Pons (tissue), 1 donor: ENCODE data around the gene RAD51B.
A peak's percentile ranks its signal among the peaks of the same experiment; 100 is the strongest.

ENCODE experiments used
- DNase-seq: peaks from one replicate; pipeline ENCODE4 v3.0.0-alpha.2; 2016; ENCODE audit warnings: low spot score

The RAD51B gene

DNA sequence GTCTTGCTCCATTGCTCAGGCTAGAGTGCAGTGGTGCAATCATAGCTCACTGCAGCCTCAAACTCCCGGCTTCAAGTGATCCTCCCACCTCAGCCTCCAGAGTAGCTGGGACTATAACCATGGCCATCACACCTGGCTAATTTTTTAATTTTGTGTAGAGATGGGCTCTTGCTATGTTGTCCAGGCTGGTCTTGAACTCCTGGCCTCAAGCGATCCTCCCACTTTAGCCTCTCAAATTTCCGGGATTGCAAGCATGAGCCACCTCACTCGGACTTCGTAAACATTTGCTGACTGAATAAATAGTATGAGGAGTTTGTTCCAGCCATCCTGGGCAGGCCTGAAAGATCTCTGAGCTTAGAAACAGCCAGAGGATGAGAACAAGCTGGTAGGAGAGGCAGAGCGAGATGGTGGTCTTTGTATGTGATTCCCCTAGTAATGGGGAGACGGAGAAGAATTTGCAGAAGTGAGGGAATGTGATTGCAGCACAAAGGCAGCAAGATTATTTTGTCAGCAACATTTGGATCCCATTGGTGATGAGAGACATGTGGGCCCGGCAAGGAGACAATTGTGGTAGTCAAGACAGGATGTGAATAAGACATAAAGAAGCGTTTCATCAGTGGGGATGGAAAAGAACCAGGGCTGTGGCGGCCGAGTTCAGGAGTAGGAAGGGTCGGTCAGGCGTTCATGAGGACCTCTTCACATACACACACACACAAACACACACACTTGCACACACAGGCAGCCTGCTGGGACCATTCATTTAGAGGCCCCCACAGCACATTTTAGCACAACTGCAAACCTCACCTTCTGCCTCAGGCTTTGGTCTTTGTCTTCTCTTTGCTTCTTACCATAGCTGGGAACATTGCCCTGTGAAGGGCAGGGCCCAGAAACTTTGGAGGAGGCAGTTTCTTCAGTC is 817.8 kb downstream of the RAD51B start:
- peak; percentile 85 for DNase-seq

GRCh38 chr14:68638141-68638999 is 818.8 kb downstream of the RAD51B start:
- DNase-seq = no peak

GRCh38 chr14:68639000-68639757 is 819.6 kb downstream of the RAD51B start:
- no peak for DNase-seq

GRCh38 chr14:68639758-68640574 is 820.4 kb downstream of the RAD51B start:
- no peak for DNase-seq

GRCh38 chr14:68643673-68644072 is 824.1 kb downstream of the RAD51B start:
- DNase-seq = no peak

DNA sequence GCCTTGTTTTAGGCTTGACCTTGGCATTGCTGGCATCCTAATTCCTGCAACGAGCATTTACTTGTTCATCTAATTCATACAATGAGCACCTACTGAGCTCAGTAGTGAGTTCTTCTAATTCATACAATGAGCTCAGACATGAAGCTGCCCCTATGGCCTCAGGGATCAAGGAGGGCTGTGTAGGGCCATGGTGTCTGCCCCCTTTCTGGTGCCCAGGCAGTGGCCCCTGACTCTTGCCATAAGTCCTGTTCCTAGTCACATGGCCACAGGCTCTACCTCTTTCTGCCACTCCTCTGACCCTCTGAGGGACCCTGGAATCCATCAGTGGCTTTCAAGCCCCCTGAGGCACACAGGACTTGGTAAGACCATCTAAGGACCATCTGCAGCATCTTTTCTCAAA is 824.5 kb downstream of the RAD51B start:
- DNase-seq = no peak

- DNase-seq = no peak
These were observed 825.8 kb downstream of the RAD51B start for GRCh38 chr14:68645371-68645770.

- no peak for DNase-seq
These were observed 830.1 kb downstream of the RAD51B start for GRCh38 chr14:68649476-68650189.

GRCh38 chr14:68650404-68650994 is 830.9 kb downstream of the RAD51B start:
- DNase-seq = no peak

DNA sequence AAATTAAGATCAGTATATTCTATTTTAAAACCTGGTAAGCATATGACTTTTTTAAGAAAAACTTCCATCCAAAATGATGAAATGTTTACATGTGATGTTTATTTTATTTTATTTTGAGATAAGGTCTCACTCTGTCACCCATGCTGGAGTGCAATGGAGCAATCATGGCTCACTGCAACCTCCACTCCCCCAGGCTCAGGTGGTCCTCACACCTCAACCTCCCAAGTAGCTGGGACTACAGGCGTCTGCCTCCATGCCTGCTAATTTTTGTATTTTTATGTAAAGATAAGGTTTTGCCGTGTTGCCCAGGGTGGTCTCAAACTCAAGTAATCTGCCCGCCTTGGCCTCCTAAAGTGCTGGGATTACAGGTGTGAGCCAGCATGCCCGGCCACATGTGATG is 831.5 kb downstream of the RAD51B start:
- DNase-seq = no peak

DNA sequence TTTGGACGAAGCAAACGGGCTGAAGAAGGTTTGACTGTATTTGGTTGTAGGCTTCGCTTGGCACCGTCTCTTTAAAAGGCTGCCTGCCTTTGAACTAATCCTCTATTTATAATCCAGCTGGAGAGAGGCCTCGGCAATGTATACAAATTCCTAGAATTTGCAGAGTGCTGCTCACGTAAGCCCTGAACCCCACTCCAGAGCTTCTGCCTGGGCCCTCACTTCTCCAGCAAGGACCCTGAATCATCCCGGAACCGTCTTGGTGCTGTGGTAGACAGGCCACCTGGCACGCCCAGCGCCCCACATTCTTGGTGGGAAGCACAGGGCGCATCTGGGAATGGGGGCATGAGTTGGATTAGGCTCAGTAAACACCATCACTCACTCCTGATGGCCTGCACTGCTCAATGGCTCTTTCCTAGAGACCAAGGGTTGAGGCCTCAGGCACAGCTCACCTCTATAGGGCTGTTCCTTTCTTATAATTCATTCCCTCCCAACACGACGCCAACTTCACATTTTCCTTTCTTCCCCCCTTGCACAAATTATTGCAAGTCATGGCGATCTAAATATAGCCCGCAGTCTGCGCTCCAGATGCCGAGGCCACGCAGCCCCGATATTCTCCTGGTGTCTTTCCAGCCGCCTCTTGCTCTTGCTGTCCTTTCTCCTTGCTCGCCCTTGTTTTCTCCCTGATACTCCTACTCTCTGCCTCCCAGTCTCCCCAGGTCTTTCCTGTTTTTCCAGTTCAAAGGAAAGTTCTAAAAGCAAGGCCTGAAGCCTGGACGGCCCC is 832.3 kb downstream of the RAD51B start:
- DNase-seq = no peak

DNA sequence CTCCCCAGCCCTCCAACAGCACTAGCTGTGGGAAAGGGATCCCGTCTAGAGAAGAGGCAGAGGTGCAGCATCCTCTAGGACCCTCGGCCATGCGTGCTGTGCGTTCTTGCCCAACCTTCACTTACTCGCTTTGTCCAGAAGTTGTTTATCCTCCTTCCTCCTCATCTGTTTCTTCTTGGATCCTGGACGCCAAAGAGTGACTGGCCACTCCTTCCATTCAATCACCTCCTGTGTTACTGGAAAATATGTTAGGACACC is 832.8 kb downstream of the RAD51B start:
- DNase-seq = no peak

GRCh38 chr14:68653108-68653507 is 833.5 kb downstream of the RAD51B start:
- no peak for DNase-seq

- DNase-seq = no peak
These were observed 834.2 kb downstream of the RAD51B start for GRCh38 chr14:68653804-68654203.

DNA sequence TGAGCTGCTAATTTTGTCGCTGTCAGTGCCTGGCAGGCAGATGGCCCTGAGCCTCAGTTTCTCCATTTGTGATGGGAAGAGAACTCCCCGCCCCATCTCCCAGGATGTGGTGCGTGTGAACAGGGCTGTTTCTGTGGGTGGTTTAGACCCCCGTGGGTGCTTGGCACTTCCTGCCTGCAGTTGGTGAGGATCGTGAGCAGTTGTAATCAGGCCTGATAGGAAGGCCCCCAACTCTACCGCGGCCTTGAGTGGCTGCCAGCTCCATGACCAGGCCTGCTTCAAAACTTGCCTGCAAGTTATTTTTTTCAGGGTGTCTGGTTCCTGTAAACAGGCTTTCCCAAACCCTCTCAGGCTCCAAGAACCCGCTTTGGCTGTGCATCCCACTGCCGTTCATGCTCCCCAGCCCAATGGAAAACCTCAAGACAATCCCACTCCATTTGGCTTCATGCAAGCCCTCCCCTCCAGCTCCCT is 834.9 kb downstream of the RAD51B start:
- DNase-seq = no peak

GRCh38 chr14:68655021-68655831 is 835.6 kb downstream of the RAD51B start:
- peak; percentile 62 for DNase-seq

DNA sequence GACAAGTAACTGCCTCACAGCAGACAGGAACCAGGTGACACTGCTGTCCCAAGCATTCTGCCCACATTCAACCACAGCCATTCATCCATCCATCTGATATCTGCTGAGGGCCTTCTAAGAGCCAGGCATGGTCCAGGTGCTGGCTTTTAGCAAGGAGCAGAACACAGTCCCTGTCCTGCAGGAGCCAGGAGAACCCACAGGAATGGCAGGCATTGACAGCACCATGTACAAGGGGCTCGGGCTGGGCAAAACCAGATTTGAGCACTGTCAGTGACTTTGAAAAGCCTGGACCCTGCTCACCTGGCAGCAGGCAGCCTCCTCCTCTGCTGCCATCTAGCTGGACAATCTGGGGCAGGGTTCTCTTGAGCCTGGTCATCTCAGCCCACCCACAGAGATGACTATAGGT is 836.3 kb downstream of the RAD51B start:
- no peak for DNase-seq

DNA sequence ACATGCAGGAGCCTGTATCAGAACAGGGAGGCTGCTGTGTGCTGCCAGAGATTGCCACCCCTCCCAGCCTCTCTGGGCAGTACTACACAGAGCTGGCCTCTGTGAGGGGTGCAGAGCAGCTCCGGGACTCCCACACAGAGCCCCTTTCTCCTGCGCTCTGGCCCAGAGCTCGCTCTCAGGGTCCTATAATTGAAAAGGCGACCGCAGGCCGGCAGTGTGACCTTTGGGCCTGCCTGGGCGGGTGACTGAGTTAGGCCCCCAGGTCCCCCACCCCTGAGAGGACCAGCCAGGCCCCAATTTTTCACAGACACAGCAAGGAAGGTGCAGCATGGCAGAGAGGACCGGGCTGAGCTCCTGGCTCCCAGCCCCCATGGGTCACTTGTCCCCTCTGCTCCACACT is 836.9 kb downstream of the RAD51B start:
- no peak for DNase-seq
